Measurements from ENCODE around the gene BCAS4. TPM values are rescaled to one million over a fixed set of nuclear protein-coding genes. Genes with fewer than 3 reads are reported as not detected.

BCAS4 gene
- total RNA-seq, 1 experiment from 2014 or later = 34.8 TPM

GRCh38 chr20:50901301-50901700 is 106.4 kb downstream of the BCAS4 start:
- no peaks in the 10 kb centered on the region; the same call in 1 of the 2 replicates for H3K4me1 ChIP-seq (ENCODE audit: control insufficient read depth, insufficient read depth, low read length)
- no peak for ATAC-seq
- ChIA-PET CTCF (no interaction called here), POLR2A (no interaction called here)
- no TSS peak for BruUV-seq (replicated peaks)
- intact Hi-C loops (cut with micrococcal nuclease; ENCODE audit: unreplicated experiment) = no loop called here
- H3K4me3 ChIP-seq (ENCODE audit: low read depth in 2 of 2, low read length in 2 of 2) = no peak overlapping the region
- no peaks in the 10 kb centered on the region for H3K9me3 ChIP-seq (ENCODE audit: control insufficient read depth, insufficient read depth, low read depth, low read length)
- in situ Hi-C loops (cut with HindIII; ENCODE audit: low pct_unique_long_range_greater_than_20kb, low sequenced_read_pairs) = no loop called here
- no peaks in the 10 kb centered on the region for H3K27me3 ChIP-seq (ENCODE audit: control insufficient read depth, insufficient read depth, low read length)
- H3K36me3 ChIP-seq (ENCODE audit: control insufficient read depth, insufficient read depth, low read length) = peaks cover 40% of the 10 kb centered on the region
- DNase-seq (ENCODE audit: low read depth, low spot score) = no peak
- H3K27ac ChIP-seq (ENCODE audit: low read length) = no peak overlapping the region
- TF ChIP-seq, protein P1, sequence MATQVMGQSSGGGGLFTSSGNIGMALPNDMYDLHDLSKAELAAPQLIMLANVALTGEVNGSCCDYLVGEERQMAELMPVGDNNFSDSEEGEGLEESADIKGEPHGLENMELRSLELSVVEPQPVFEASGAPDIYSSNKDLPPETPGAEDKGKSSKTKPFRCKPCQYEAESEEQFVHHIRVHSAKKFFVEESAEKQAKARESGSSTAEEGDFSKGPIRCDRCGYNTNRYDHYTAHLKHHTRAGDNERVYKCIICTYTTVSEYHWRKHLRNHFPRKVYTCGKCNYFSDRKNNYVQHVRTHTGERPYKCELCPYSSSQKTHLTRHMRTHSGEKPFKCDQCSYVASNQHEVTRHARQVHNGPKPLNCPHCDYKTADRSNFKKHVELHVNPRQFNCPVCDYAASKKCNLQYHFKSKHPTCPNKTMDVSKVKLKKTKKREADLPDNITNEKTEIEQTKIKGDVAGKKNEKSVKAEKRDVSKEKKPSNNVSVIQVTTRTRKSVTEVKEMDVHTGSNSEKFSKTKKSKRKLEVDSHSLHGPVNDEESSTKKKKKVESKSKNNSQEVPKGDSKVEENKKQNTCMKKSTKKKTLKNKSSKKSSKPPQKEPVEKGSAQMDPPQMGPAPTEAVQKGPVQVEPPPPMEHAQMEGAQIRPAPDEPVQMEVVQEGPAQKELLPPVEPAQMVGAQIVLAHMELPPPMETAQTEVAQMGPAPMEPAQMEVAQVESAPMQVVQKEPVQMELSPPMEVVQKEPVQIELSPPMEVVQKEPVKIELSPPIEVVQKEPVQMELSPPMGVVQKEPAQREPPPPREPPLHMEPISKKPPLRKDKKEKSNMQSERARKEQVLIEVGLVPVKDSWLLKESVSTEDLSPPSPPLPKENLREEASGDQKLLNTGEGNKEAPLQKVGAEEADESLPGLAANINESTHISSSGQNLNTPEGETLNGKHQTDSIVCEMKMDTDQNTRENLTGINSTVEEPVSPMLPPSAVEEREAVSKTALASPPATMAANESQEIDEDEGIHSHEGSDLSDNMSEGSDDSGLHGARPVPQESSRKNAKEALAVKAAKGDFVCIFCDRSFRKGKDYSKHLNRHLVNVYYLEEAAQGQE (IDR thresholded peaks at IDR 0.05; ENCODE audit: insufficient read depth in 1 of 2, low read depth in 2 of 2, low read length in 1 of 2) = no peak
- no peak for TF ChIP-seq CTCF (IDR thresholded peaks at IDR 0.05)

- in situ Hi-C loops (cut with HindIII; ENCODE audit: low pct_unique_long_range_greater_than_20kb, low sequenced_read_pairs) = no loop called here
- POLR2A ChIA-PET = no interaction called here
- BruUV-seq (replicated peaks) = no TSS peak
- Histone ChIP-seq H3K27ac (ENCODE audit: low read length) (no peak overlapping the region), H3K36me3 (ENCODE audit: control insufficient read depth, insufficient read depth, low read length) (peaks cover 34% of the 10 kb centered on the region), H3K27me3 (ENCODE audit: control insufficient read depth, insufficient read depth, low read length) (no peaks in the 10 kb centered on the region), H3K4me3 (ENCODE audit: low read depth in 2 of 2, low read length in 2 of 2) (no peak overlapping the region), H3K9me3 (ENCODE audit: control insufficient read depth, insufficient read depth, low read depth, low read length) (no peaks in the 10 kb centered on the region), H3K4me1 (ENCODE audit: control insufficient read depth, insufficient read depth, low read length) (no peaks in the 10 kb centered on the region; the same call in 1 of the 2 replicates)
- no peak for ATAC-seq
- CTCF ChIA-PET = no interaction called here
- TF ChIP-seq SIN3A (IDR thresholded peaks at IDR 0.05; ENCODE audit: borderline replicate concordance, insufficient read depth, low read depth, low read length) (no peak), CTCF (IDR thresholded peaks at IDR 0.05) (no peak), TCF7L2 (IDR thresholded peaks at IDR 0.05; ENCODE audit: low read depth, low read length) (no peak), POLR2AphosphoS5 (IDR thresholded peaks at IDR 0.05; ENCODE audit: low read depth, low read length) (no peak)
- TF ChIP-seq, protein P1 (IDR thresholded peaks at IDR 0.05; ENCODE audit: insufficient read depth in 1 of 2, low read depth in 2 of 2, low read length in 1 of 2) = no peak
- intact Hi-C loops (cut with micrococcal nuclease; ENCODE audit: unreplicated experiment) = no loop called here
- no peak for DNase-seq (ENCODE audit: low read depth, low spot score)
These were observed 108.6 kb downstream of the BCAS4 start for GRCh38 chr20:50903353-50904051.

All from Panc1 (cell line).